ENCODE results near the gene FOXQ1. TPM values are rescaled to one million over a fixed set of nuclear protein-coding genes. Genes with fewer than 3 reads are reported as not detected.

Gene FOXQ1
- total RNA-seq, 1 donor from 2014 or later: 6.4 TPM

GRCh38 chr6:1326535-1327121 is 14.7 kb downstream of the FOXQ1 start:
- no peak overlapping the region for H3K27ac ChIP-seq
- peaks cover 12% of the 10 kb centered on the region for H3K4me1 ChIP-seq
- intact Hi-C loops (cut with DNase I): no loop called here

GRCh38 chr6:1327630-1328029 is 15.7 kb downstream of the FOXQ1 start:
- Histone ChIP-seq H3K27ac (no peak overlapping the region), H3K27me3 (no peaks in the 10 kb centered on the region), H3K4me3 (no peak overlapping the region), H3K9me3 (no peaks in the 10 kb centered on the region), H3K4me1 (peaks cover 4% of the 10 kb centered on the region), H3K36me3 (no peaks in the 10 kb centered on the region)
- TF ChIP-seq POLR2AphosphoS5 (IDR thresholded peaks at IDR 0.05; ENCODE audit: insufficient read depth in 1 of 2, low read depth in 1 of 2) (no peak), POLR2A (IDR thresholded peaks at IDR 0.05) (no peak), CTCF (IDR thresholded peaks at IDR 0.05) (no peak)
- intact Hi-C loops (cut with DNase I): no loop called here
- DNase-seq (ENCODE audit: extremely low spot score in 2 of 2): no peak

More at GRCh38 chr6:1326535-1327121, 14.7 kb downstream of the FOXQ1 start:
- Histone ChIP-seq H3K9me3 (no peaks in the 10 kb centered on the region), H3K36me3 (no peaks in the 10 kb centered on the region), H3K4me3 (no peak overlapping the region), H3K27me3 (no peaks in the 10 kb centered on the region)
- no peak for DNase-seq (ENCODE audit: extremely low spot score in 2 of 2)
- TF ChIP-seq POLR2AphosphoS5 (IDR thresholded peaks at IDR 0.05; ENCODE audit: insufficient read depth in 1 of 2, low read depth in 1 of 2): no peak
- no peak for TF ChIP-seq CTCF (IDR thresholded peaks at IDR 0.05)
- no peak for TF ChIP-seq POLR2A (IDR thresholded peaks at IDR 0.05)

GRCh38 chr6:1328129-1328800 is 16.4 kb downstream of the FOXQ1 start:
- intact Hi-C loops (cut with DNase I): no loop called here
- Histone ChIP-seq H3K27me3 (no peaks in the 10 kb centered on the region), H3K4me1 (no peaks in the 10 kb centered on the region), H3K27ac (no peak overlapping the region), H3K4me3 (no peak overlapping the region), H3K9me3 (no peaks in the 10 kb centered on the region), H3K36me3 (no peaks in the 10 kb centered on the region)
- TF ChIP-seq POLR2AphosphoS5 (IDR thresholded peaks at IDR 0.05; ENCODE audit: insufficient read depth in 1 of 2, low read depth in 1 of 2) (no peak), POLR2A (IDR thresholded peaks at IDR 0.05) (no peak), CTCF (IDR thresholded peaks at IDR 0.05) (no peak)
- DNase-seq (ENCODE audit: extremely low spot score in 2 of 2): no peak

- DNase-seq (ENCODE audit: extremely low spot score in 2 of 2): no peak
- no peaks in the 10 kb centered on the region for H3K9me3 ChIP-seq
- no peaks in the 10 kb centered on the region for H3K36me3 ChIP-seq
- H3K27me3 ChIP-seq: no peaks in the 10 kb centered on the region
- no peak overlapping the region for H3K27ac ChIP-seq
- intact Hi-C loops (cut with DNase I): no loop called here
- TF ChIP-seq CTCF (IDR thresholded peaks at IDR 0.05) (no peak), POLR2A (IDR thresholded peaks at IDR 0.05) (no peak), POLR2AphosphoS5 (IDR thresholded peaks at IDR 0.05; ENCODE audit: insufficient read depth in 1 of 2, low read depth in 1 of 2) (no peak)
- H3K4me3 ChIP-seq: no peak overlapping the region
- no peaks in the 10 kb centered on the region for H3K4me1 ChIP-seq
These were observed 17.8 kb downstream of the FOXQ1 start for GRCh38 chr6:1329708-1330107.

- Histone ChIP-seq H3K27ac (no peak overlapping the region), H3K4me3 (no peak overlapping the region), H3K4me1 (peaks cover 4% of the 10 kb centered on the region), H3K9me3 (no peaks in the 10 kb centered on the region), H3K36me3 (no peaks in the 10 kb centered on the region), H3K27me3 (no peaks in the 10 kb centered on the region)
- no peak for TF ChIP-seq POLR2A (IDR thresholded peaks at IDR 0.05)
- TF ChIP-seq POLR2AphosphoS5 (IDR thresholded peaks at IDR 0.05; ENCODE audit: insufficient read depth in 1 of 2, low read depth in 1 of 2): no peak
- TF ChIP-seq CTCF (IDR thresholded peaks at IDR 0.05): no peak
- intact Hi-C loops (cut with DNase I): no loop called here
- DNase-seq (ENCODE audit: extremely low spot score in 2 of 2): no peak
These were observed 22.8 kb downstream of the FOXQ1 start for GRCh38 chr6:1334684-1335083.
